IMR-90 (cell line): Measurements from ENCODE around the gene NAPG. TPM values are rescaled to one million over a fixed set of nuclear protein-coding genes. Genes with fewer than 3 reads are reported as not detected.

ENCODE experiments used
- ATAC-seq: fragments of 200-7000 bp; cut with Tn5 transposase; 2 replicates; pipeline ENCODE4 v1.9.1; 2020; ENCODE audit warnings: low read depth, mild to moderate bottlenecking, moderate library complexity
- BruUV-seq: library from RNA; stranded (reverse); fragments of 400-500 nt; replicated peaks from 2 replicates; lab custom pipeline; 2021; lab: Mats Ljungman, UMichigan
- CTCF ChIA-PET: fragments of 300-600 bp; formaldehyde crosslinking; extraction: SDS; loops from one replicate; lab custom pipeline; 2021; ENCODE audit warnings: antibody characterized with exemption; lab: Yijun Ruan, JAX
- POLR2A ChIA-PET: fragments of 300-600 bp; sonication (Branson Sonifier 250); formaldehyde crosslinking; loops from one replicate; lab custom pipeline; 2022; ENCODE audit warnings: antibody characterized with exemption; ENCODE audit not compliant: unreplicated experiment; lab: Charles Lee
- DNase-seq: peaks from one replicate; pipeline ENCODE4 v3.0.0; 2013
- H2AFZ ChIP-seq: replicated peaks from 2 replicates; pipeline ENCODE3; 2013; ENCODE audit warnings: low read length, mild to moderate bottlenecking; ENCODE audit not compliant: poor library complexity
- H2AK5ac ChIP-seq: 2 replicates; pipeline ENCODE4 v1.6.1; 2013; ENCODE audit warnings: low read depth, low read length, inconsistent platforms
- H2AK9ac ChIP-seq: replicated peaks from 2 replicates; pipeline ENCODE3; 2013; ENCODE audit warnings: mild to moderate bottlenecking, low read depth, low read length, moderate library complexity; ENCODE audit not compliant: poor library complexity
- H2BK120ac ChIP-seq: 2 replicates; pipeline ENCODE4 v1.6.1; 2013; ENCODE audit warnings: low read depth, low read length, inconsistent platforms
- H2BK15ac ChIP-seq: 3 replicates; pipeline ENCODE4 v1.6.1; 2013; ENCODE audit warnings: low read depth, low read length, inconsistent platforms
- H2BK20ac ChIP-seq: 2 replicates; pipeline ENCODE4 v1.6.1; 2013; ENCODE audit warnings: low read depth, mild to moderate bottlenecking, inconsistent platforms, low read length, moderate library complexity
- H2BK5ac ChIP-seq: 2 replicates; pipeline ENCODE4 v1.6.1; 2013; ENCODE audit warnings: mild to moderate bottlenecking, low read depth, low read length, inconsistent platforms; ENCODE audit not compliant: poor library complexity, severe bottlenecking
- H3K14ac ChIP-seq: replicated peaks from 2 replicates; pipeline ENCODE4 v1.6.1; 2013; ENCODE audit warnings: low read depth, low read length, inconsistent platforms
- H3K18ac ChIP-seq: 2 replicates; pipeline ENCODE4 v1.6.1; 2013; ENCODE audit warnings: low read depth, low read length, control low read depth
- H3K23ac ChIP-seq: 2 replicates; pipeline ENCODE4 v1.6.1; 2013; ENCODE audit warnings: low read depth, low read length, inconsistent platforms
- H3K27ac ChIP-seq: 2 replicates; pipeline ENCODE4 v1.5.1; 2013; ENCODE audit warnings: mild to moderate bottlenecking, control low read depth, low read length; ENCODE audit not compliant: insufficient read depth
- H3K27me3 ChIP-seq: 2 replicates; pipeline ENCODE4 v1.6.1; 2013; ENCODE audit warnings: low read length; ENCODE audit not compliant: control insufficient read depth, insufficient read depth
- H3K36me3 ChIP-seq: 2 replicates; pipeline ENCODE4 v1.6.1; 2013; ENCODE audit warnings: low read length, mixed read lengths; ENCODE audit not compliant: control insufficient read depth, insufficient read depth
- H3K4ac ChIP-seq: 2 replicates; pipeline ENCODE4 v1.6.1; 2013; ENCODE audit warnings: low read depth, low read length, inconsistent platforms
- H3K4me1 ChIP-seq: 2 replicates; pipeline ENCODE4 v1.6.1; 2013; ENCODE audit warnings: low read length, mixed read lengths; ENCODE audit not compliant: control insufficient read depth, insufficient read depth
- H3K4me2 ChIP-seq: 2 replicates; pipeline ENCODE4 v1.6.1; 2013; ENCODE audit warnings: low read depth, mild to moderate bottlenecking, control low read depth, low read length, moderate library complexity
- H3K4me3 ChIP-seq: 2 replicates; pipeline ENCODE4 v1.5.1; 2013; ENCODE audit warnings: low read depth, mild to moderate bottlenecking, control low read depth, low read length, moderate library complexity; ENCODE audit not compliant: insufficient read depth
- H3K56ac ChIP-seq: 2 replicates; pipeline ENCODE4 v1.6.1; 2013; ENCODE audit warnings: low read length, inconsistent platforms; ENCODE audit not compliant: insufficient read depth; ENCODE audit errors: extremely low read depth
- H3K79me1 ChIP-seq, 2 experiments: 2 replicates each; pipeline ENCODE4 v1.6.1; 2013; ENCODE audit warnings: low read length in 2 of 2, inconsistent platforms in 1 of 2, low read depth in 1 of 2
- H3K9ac ChIP-seq: 2 replicates; pipeline ENCODE4 v1.6.1; 2013; ENCODE audit warnings: low read depth, low read length, control low read depth
- H3K9me1 ChIP-seq: 2 replicates; pipeline ENCODE4 v1.6.1; 2013; ENCODE audit warnings: low read length, inconsistent platforms; ENCODE audit not compliant: insufficient read depth
- H3K9me3 ChIP-seq: 2 replicates; pipeline ENCODE4 v1.6.1; 2013; ENCODE audit warnings: low read length; ENCODE audit not compliant: control insufficient read depth, insufficient read depth
- H4K20me1 ChIP-seq: 2 replicates; pipeline ENCODE4 v1.6.1; 2013; ENCODE audit warnings: low read length, inconsistent platforms; ENCODE audit not compliant: insufficient read depth
- H4K5ac ChIP-seq: 2 replicates; pipeline ENCODE4 v1.6.1; 2013; ENCODE audit warnings: mild to moderate bottlenecking, low read depth, low read length, control low read depth
- H4K8ac ChIP-seq, 2 experiments: 2 replicates each; pipeline ENCODE4 v1.6.1; 2013; ENCODE audit warnings: low read depth in 2 of 2, low read length in 2 of 2, control low read depth in 1 of 2, inconsistent platforms in 1 of 2
- H4K91ac ChIP-seq: 2 replicates; pipeline ENCODE4 v1.6.1; 2013; ENCODE audit warnings: low read depth, low read length, inconsistent platforms; ENCODE audit not compliant: insufficient read depth
- BHLHE40 ChIP-seq: fragments of 150-350 bp; IDR thresholded peaks from 2 replicates; pipeline ENCODE4 v1.6.1; 2016; ENCODE audit warnings: mild to moderate bottlenecking, low read depth, low read length
- CEBPB ChIP-seq: IDR thresholded peaks from 2 replicates; pipeline ENCODE4 v1.6.1; 2012; ENCODE audit warnings: low read depth, low read length, improper control_type of control experiment
- RCOR1 ChIP-seq: IDR thresholded peaks from 2 replicates; pipeline ENCODE4 v1.6.1; 2012; ENCODE audit warnings: mild to moderate bottlenecking, low read length, improper control_type of control experiment; ENCODE audit not compliant: insufficient replicate concordance
- RFX5 ChIP-seq: IDR thresholded peaks from 2 replicates; pipeline ENCODE4 v1.8.0; 2012; ENCODE audit warnings: low read depth, mild to moderate bottlenecking, low read length, moderate library complexity
- SMC3 ChIP-seq: fragments of 150-350 bp; IDR thresholded peaks from 2 replicates; pipeline ENCODE4 v1.6.1; 2016; ENCODE audit warnings: low read depth, mild to moderate bottlenecking, antibody characterized with exemption, low read length, moderate library complexity
- WGBS, 2 experiments: methylation state at CpG; one replicate each; pipeline versions ENCODE4 v1.1.5 to v1.1.7; 2013; ENCODE audit warnings: missing lambda C conversion rate in 2 of 2; ENCODE audit not compliant: insufficient read length in 1 of 2; ENCODE audit errors: extremely low coverage in 2 of 2; 5-methylcytosine and 5-hydroxymethylcytosine counted together
- dilution Hi-C: fragments of 300-500 bp; cut with HindIII; formaldehyde crosslinking; loops from one replicate; pipeline ENCODE4 v1.14.3; 2018; ENCODE audit warnings: low sequenced_read_pairs; ENCODE audit not compliant: unreplicated experiment
- in situ Hi-C: fragments of 300-500 bp; cut with MboI; formaldehyde crosslinking; loops from 3 replicates; pipeline ENCODE4 v1.14.3; 2019; ENCODE audit warnings: low sequenced_read_pairs, inconsistent platforms, mixed read lengths
- intact Hi-C: fragments of 100-400 bp; cut with micrococcal nuclease; formaldehyde crosslinking; loops from 2 replicates; pipeline ENCODE4 v1.10.0; 2022
- polyA plus RNA-seq, 3 experiments: library from polyadenylated mRNA; depleted of rRNA; stranded (reverse); fragments of >200 nt; gene quantifications; 2 replicates each; pipeline ENCODE4 v1.2.3, GENCODE V29; 2012; ENCODE audit warnings: low replicate concordance in 1 of 3
- total RNA-seq: library from RNA; depleted of rRNA; stranded (reverse); fragments of >200 nt; gene quantifications from 2 replicates; pipeline ENCODE4 v1.2.3, GENCODE V29; 2012

Gene NAPG
- total and polyA plus RNA-seq, 2 of the 4 experiments (the other 2 are of a cell fraction), result 13.0 to 32.8 TPM

DNA sequence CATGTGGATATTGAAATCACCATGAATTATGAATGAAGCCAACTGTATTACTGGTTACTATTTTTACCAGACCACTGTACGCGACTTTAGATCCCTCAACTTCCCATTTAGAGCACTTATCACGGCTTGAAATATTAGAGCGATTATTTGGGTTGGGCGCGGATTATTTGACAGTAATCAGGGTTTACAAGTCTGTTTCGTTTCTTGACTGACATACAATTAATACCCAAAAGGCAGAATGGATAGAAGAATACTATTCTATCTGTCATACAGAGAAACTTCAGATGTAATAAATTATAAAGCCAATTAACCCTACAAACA lies 496 bp upstream of the NAPG start:
- Histone ChIP-seq H3K36me3 (no peaks in the 10 kb centered on the region), H3K23ac (no peak overlapping the region), H3K56ac (no peak overlapping the region), H2AFZ (peak overlapping the region; percentile 94), H3K4me3 (peak overlapping the region; percentile 83; the same call in 1 of the 2 replicates), H3K27me3 (no peaks in the 10 kb centered on the region), H2BK5ac (no peak overlapping the region), H3K79me1 (peaks cover 4 to 29% of the 10 kb centered on the region in 2 experiments; a peak in 3 of 4 replicates), H3K4me1 (peaks cover 9% of the 10 kb centered on the region), H3K4me2 (peak overlapping the region; percentile 71), H3K9me1 (peaks cover 12% of the 10 kb centered on the region), H2BK15ac (0 out of 3 replicates have a peak overlapping the region, but pooled peaks have one; percentile 3), H3K18ac (no peak overlapping the region), H2BK120ac (no peak overlapping the region), H3K4ac (peak overlapping the region; percentile 17; the same call in 1 of the 2 replicates), H2AK9ac (no peak overlapping the region), H2BK20ac (no peak overlapping the region), H3K14ac (0 out of 2 replicates have a peak overlapping the region, but pooled peaks have one; percentile 38), H4K91ac (no peak overlapping the region), H2AK5ac (0 out of 2 replicates have a peak overlapping the region, but pooled peaks have one; percentile 24), H3K27ac (no peak overlapping the region), H4K20me1 (peaks cover 25% of the 10 kb centered on the region), H3K9ac (no peak overlapping the region), H4K5ac (peak overlapping the region; percentile 96), H3K9me3 (no peaks in the 10 kb centered on the region), H4K8ac (peak overlapping the region; percentile 78 to 94)
- WGBS, 2 experiments, result no CpG with 5 or more reads among the region's 7 CpGs
- in situ Hi-C loops (no loop called here), intact Hi-C loops (loop anchor here (10.0 kb wide), 1 partner anchor 841 kb away; no protein-coding TSS in a partner anchor), dilution Hi-C loops (no loop called here)
- no peak for TF ChIP-seq CEBPB
- no peak for TF ChIP-seq RFX5
- no peak for TF ChIP-seq BHLHE40
- no peak for TF ChIP-seq SMC3
- no peak for TF ChIP-seq RCOR1
- DNase-seq (no peak), ATAC-seq (no peak)
- BruUV-seq, result no TSS peak
- ChIA-PET CTCF (no interaction called here), POLR2A (interaction anchor here (0.6 to 0.7 kb wide), 4 partner anchors 10 to 1375 kb away, joined by 3 to 8 read pairs (median 4); no protein-coding TSS in a partner anchor)
